Activated CD4-positive, alpha-beta T cell treated with anti-CD3 and anti-CD28 coated beads for 24 hours (primary cell): ENCODE data around the gene EPB41L2.

Source experiments
- DNase-seq, 2 donors: peaks; one replicate each; pipeline ENCODE4 v3.0.0-alpha.2; 2020; ENCODE audit warnings: low read depth in 2 of 2

The EPB41L2 gene

DNA sequence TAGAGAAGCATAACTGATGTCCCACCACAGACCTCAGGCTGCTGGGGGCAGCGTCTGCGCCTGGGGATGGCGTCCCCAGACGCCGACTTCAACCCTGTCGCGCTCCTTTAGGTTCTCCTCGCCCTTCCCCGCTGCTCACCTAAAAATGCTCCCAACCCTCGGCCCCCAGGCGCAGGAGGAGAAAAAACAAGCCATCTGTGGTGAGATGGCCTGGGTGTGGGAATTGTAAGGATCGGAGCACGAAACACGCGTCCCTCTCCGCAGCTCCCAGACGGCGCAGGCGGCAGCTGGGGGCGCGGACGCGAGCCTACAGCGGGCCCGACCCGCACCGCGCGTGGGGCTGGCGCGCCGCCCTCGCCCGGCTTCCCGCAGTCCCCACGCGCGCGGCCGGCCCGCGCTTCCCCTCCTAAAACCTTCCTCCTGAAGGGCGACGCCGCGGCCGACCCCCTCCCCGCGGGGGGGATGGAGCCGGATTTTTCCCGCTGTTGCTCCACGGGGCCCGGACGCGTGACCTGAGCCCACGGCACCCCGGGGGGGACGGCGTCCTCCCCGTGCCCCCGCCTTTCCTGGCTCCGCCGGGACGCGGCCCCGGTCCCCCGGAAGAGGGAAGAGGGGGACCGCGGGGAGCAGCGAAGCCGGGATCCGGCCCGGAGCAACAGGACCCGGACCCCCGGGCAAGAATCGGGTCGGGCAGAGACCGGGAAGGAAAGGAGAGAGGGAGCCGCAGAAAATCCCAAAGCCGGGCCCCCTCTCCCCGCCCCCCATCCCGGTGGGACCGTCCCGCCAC is 611 bp downstream of the EPB41L2 start:
- no peak for DNase-seq

DNA sequence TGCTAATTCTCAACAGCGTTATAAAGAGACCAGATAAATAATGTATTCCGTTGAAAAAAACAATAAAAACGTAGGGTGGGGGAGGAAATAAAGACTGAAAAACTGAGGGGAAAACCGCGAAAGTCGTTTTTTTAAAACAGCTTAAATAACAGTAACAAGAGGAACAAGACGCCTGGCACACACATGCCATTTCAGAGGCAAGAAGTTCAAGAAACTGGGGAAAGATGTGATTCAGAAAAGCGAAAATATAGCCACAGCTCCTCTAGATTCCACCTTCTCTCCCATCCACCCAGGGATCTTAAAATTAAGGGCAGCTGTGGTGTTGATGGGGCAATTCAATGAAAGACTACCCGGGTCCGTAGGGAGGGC is 1.3 kb downstream of the EPB41L2 start:
- DNase-seq = no peak

- no peak for DNase-seq
These were observed 1.8 kb downstream of the EPB41L2 start for GRCh38 chr6:131061041-131061750.

DNA sequence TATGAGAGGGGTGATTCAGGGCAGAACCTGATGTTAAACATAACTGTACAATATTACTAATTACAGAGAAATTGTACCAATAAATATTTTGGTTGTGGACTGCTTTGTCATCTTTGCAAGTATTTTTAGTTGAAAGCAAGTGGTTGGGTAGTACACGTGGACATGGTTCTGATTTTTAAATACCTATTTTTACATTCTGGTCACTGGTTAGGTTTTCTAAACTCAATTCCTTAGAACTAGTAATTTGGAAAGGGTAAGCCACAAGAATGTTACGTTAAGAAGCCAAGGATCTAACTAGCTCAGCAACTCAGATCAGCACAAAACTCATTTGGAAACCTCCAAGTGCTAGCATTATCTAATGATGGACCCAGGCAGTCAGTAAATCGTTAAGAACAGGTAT is 2.7 kb downstream of the EPB41L2 start:
- DNase-seq = no peak

GRCh38 chr6:131059486-131059885 is 3.6 kb downstream of the EPB41L2 start:
- DNase-seq = no peak

DNA sequence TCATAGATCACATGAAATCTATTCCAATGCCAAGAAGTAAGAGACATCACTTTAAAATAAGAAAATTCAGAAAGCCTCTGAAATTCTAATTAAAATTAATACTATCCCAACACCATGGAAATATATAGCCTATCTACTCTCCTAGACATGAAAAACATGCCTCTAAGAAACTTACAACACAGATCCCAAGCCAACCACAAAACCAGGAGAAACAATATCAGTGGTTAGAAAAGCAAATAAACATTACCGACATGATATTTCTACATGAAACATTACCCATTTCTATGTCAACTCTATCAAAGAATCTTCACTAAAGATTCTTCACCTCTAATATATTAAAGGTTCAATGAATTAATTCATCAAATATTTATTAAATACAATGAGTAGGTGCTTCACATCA is 4.8 kb downstream of the EPB41L2 start:
- no peak for DNase-seq

DNA sequence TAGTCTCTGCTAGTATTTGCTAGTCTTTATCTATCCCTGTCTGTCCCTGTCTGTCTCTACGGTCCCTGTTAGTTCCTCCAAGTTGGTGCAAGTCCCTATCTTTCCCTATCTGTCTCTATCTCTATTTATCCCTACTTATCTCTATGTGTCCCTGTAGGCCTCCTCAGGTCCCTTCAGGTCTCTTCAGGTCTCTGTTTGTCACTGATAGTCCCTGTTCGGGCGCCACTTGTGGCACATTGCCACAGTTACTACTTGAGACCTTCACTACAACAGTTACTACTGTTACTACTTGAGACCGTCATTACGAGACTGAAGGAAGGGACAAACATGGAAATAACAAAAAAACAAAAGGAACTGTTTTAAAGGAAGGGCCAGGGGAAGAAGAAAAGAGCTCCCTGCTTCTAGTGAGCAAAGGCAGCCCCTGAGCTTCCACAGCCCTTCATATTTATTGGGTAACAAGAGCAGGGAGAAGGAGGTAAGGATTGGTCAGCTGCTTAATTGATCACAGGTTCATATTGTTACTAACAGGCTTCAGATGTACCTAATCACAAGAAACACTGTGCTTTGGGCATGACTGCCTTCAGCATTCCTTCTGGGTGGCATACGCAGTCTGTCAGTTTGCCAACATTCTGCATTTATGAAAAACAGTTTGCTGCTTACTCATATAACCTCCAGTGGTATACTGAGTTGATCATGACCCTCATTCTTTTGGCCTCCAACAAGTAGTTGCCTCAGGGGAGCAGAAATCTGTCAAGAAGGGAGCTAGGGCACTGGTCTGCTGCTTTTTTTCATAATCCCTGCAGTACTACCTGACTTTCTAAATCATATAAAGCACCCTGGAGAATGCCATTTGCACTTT is 8.4 kb downstream of the EPB41L2 start:
- DNase-seq = no peak

DNA sequence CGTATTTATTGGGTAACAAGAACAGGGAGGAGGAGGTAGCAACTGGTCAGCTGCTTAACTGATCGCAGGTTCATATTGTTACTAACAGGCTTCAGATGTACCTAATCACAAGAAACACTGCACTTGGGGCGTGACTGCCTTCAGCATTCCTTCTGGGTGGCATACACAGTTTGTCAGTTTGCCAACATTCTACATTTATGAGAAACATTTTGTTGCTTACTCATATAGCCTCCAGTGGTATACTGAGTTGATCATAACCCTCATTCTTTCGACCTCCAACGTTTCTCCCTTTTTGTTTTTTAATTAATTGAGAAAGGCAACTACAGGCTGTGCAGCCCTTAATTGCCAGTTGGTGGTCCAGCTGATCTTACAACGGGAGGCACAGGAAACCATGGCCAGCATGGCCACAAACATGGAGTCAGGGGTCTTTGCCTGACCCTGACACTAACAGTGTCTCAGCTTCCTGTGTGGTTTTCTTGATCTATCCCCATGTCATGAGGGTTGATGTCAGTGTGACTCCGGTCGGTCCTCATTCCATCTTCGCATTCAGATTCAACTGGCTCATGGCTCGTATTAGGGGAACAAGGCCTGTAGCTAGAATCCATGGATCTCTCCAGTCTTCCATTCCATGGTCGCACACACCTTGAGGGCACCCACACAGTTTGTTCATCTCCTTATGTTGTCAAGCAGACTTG is 9.4 kb downstream of the EPB41L2 start:
- DNase-seq = no peak

DNA sequence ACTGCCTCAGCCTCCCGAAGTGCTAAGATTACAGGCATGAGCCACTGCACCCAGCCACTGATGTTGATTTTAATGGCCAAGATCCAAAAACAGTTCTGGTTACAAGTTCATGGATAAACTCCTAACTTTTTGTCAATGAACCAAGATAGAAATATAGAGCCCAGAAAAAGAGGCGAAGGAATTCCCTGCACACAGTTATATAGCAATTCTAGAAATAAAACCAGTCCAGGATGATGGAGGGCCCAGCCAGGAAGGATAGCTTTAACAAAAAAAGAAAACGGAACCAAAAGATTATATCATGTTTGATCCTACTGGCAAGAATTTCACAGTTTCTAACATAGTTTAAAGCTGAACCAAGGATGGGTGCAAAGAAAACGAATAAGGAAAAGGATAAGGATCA is 10.9 kb downstream of the EPB41L2 start:
- no peak for DNase-seq

- no peak for DNase-seq
These were observed 11.7 kb downstream of the EPB41L2 start for GRCh38 chr6:131051341-131051740.

DNA sequence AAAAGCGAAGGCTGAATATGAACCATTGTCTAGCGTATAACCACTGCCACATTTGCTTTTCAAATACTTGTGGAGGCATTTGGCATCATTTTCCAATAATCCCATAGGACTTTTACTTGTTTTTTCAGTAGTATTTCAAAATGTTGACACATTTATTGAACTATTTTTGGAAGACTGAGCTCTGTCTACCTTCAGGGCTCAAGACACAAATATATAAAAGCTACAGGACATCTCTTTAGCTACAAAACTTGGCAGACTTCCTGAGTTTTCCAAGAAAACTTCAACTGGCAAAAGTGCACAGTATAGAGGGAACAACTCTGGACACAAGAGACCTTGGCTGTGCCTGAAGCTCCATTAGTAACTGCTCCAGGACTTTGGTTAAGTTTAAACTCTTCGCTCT is 13.4 kb downstream of the EPB41L2 start:
- DNase-seq = no peak

GRCh38 chr6:131048933-131049515 is 14.0 kb downstream of the EPB41L2 start:
- DNase-seq = no peak

DNA sequence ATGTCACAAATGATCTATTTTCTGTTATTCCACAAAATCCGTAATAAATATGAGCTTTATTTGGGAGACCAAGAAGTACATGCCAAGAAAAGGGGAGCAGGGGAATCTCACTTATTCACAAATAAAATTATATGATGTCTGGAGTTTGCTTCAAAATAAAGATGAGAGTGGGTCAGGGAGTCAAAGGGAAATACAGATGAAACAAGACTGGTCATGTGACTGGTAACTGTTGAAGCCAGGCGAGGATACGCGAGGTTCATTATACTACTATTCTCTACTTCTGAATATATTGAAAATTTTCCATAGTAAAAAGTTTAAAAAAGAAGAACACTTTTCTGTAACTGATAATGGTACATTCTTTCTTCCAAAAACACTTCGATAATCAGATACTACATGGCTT is 14.6 kb downstream of the EPB41L2 start:
- DNase-seq = no peak

- no peak for DNase-seq
These were observed 17.9 kb downstream of the EPB41L2 start for GRCh38 chr6:131045139-131045538.

- DNase-seq = no peak
These were observed 19.1 kb downstream of the EPB41L2 start for GRCh38 chr6:131043902-131044447.

GRCh38 chr6:131042664-131043063 is 20.4 kb downstream of the EPB41L2 start:
- DNase-seq = no peak

DNA sequence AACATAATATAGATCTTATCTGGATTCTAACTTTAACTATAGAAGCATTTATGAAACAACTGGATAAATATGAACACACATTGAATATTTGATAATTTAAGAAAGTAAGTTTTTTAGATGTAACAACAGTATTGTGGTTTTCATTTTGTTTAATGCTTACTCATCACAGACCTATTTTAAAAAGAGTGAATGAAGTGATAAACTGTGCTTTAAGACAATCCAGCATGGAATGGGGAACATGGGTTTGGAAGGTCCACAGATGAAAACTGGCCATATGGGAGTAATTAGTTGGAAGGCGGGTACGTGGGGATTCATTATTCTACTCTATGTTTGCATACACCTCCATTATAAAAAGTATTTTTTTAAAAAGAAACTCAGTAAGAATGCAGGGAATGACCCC is 21.2 kb downstream of the EPB41L2 start:
- no peak for DNase-seq

DNA sequence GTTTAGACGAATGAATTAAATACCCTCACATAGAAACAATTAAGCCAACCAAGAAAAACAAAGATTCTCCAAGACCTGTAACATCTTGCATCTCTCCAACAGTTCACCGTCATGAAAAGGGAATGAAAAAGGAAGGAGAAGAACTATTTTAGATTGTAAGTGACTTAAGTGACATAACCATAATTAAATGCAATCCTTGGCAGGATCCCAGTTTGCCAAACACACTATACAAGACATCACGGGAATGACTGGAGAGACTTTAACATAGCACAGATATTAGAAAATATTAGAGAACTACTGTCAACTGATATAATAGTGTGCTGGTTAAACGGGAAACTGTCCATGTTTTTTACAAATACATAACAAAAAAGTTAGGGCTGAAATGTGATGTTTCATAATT is 22.2 kb downstream of the EPB41L2 start:
- no peak for DNase-seq

GRCh38 chr6:131039345-131039680 is 23.7 kb downstream of the EPB41L2 start:
- DNase-seq = no peak

GRCh38 chr6:131038597-131039344 is 24.3 kb downstream of the EPB41L2 start:
- DNase-seq = no peak
